Stimulated activated CD8-positive, alpha-beta memory T cell treated with anti-CD3 and anti-CD28 coated beads, Interleukin-7, amount 100 ng/mL, for 4 hours (primary cell): ENCODE measurements around the gene ATP6V1E1.
"Not testable (repeated sequence)": the region's sequence is repeated elsewhere in the genome, so short reads cannot be mapped to it uniquely, and the experiment has no call there.

Experiments
- DNase-seq, 2 donors: peaks; one replicate each; pipeline ENCODE4 v3.0.0-alpha.2; 2020; ENCODE audit warnings: low read depth in 2 of 2

Gene ATP6V1E1

GRCh38 chr22:17581056-17581455 lies 47.5 kb downstream of the ATP6V1E1 start:
- DNase-seq = no peak

GRCh38 chr22:17580441-17581031 lies 48.0 kb downstream of the ATP6V1E1 start:
- DNase-seq = no peak

- DNase-seq = no peak
Observed at GRCh38 chr22:17579535-17579981, 49.0 kb downstream of the ATP6V1E1 start.

- DNase-seq = no peak
Observed at GRCh38 chr22:17578136-17578754, 50.3 kb downstream of the ATP6V1E1 start.

GRCh38 chr22:17576470-17576869 lies 52.1 kb downstream of the ATP6V1E1 start:
- no peak for DNase-seq

- no peak for DNase-seq
Observed at GRCh38 chr22:17575681-17576080, 52.9 kb downstream of the ATP6V1E1 start.

- DNase-seq = no peak
Observed at GRCh38 chr22:17575151-17575550, 53.4 kb downstream of the ATP6V1E1 start.

GRCh38 chr22:17570851-17571631 lies 57.5 kb downstream of the ATP6V1E1 start:
- no peak for DNase-seq

GRCh38 chr22:17569971-17570511 lies 58.5 kb downstream of the ATP6V1E1 start:
- no peak for DNase-seq

- no peak for DNase-seq
Observed at GRCh38 chr22:17566776-17567175, 61.8 kb downstream of the ATP6V1E1 start.

GRCh38 chr22:17566016-17566687 lies 62.4 kb downstream of the ATP6V1E1 start:
- not testable (repeated sequence) for DNase-seq

- DNase-seq = no peak
Observed at GRCh38 chr22:17563936-17564391, 64.6 kb downstream of the ATP6V1E1 start.

- no peak for DNase-seq
Observed at GRCh38 chr22:17562906-17563870, 65.4 kb downstream of the ATP6V1E1 start, which contains the start of gene SLC25A18. Gene SLC25A18, plus strand, starts transcription at chr22:17563498. Its CDS starts 16,447 bp downstream, at chr22:17579945.

GRCh38 chr22:17559188-17559587 lies 69.4 kb downstream of the ATP6V1E1 start:
- no peak for DNase-seq

- no peak for DNase-seq
Observed at GRCh38 chr22:17554814-17555213, 73.7 kb downstream of the ATP6V1E1 start.

GRCh38 chr22:17552737-17553136 lies 75.8 kb downstream of the ATP6V1E1 start:
- no peak for DNase-seq

GRCh38 chr22:17549655-17550054 lies 78.9 kb downstream of the ATP6V1E1 start:
- no peak for DNase-seq

- DNase-seq = no peak
Observed at GRCh38 chr22:17549183-17549582, 79.4 kb downstream of the ATP6V1E1 start.

GRCh38 chr22:17548756-17549035 lies 79.9 kb downstream of the ATP6V1E1 start:
- DNase-seq = no peak

- no peak for DNase-seq
Observed at GRCh38 chr22:17548010-17548755, 80.4 kb downstream of the ATP6V1E1 start.
